CD14-positive monocyte (primary cell): ENCODE measurements around the gene POLR3A. TPM values are rescaled to one million over a fixed set of nuclear protein-coding genes. Genes with fewer than 3 reads are reported as not detected.
A peak's percentile ranks its signal among the peaks of the same experiment; 100 is the strongest.

ENCODE experiments used
- DNase-seq, 3 donors: peaks; one replicate each; pipeline ENCODE4 v3.0.0-alpha.2; 2011 to 2022
- H2AFZ ChIP-seq: 2 replicates; pipeline ENCODE4 v1.6.0; 2012; ENCODE audit warnings: mild to moderate bottlenecking, low read depth, low read length, inconsistent platforms; ENCODE audit not compliant: insufficient read depth, poor library complexity, severe bottlenecking
- H3K27ac ChIP-seq, 2 donors: 1 replicate in 1 of 2; 2 replicates in 1 of 2; pipeline ENCODE4 v1.5.1; 2012 to 2013; ENCODE audit warnings: low read length in 2 of 2, control low read depth in 1 of 2, inconsistent platforms in 1 of 2, low read depth in 1 of 2, mild to moderate bottlenecking in 1 of 2
- H3K27me3 ChIP-seq, 2 donors: one replicate each; pipeline versions ENCODE4 v1.6.0 to v1.6.1; 2011 to 2013; ENCODE audit warnings: low read length in 2 of 2; ENCODE audit not compliant: control insufficient read depth in 2 of 2, insufficient read depth in 2 of 2
- H3K36me3 ChIP-seq, 2 donors: replicated peaks in 1 of 2; 1 replicate in 1 of 2; 2 replicates in 1 of 2; pipeline versions ENCODE4 v1.5.1 to v1.6.1; 2012 to 2013; ENCODE audit warnings: low read length in 2 of 2, control low read depth in 1 of 2, inconsistent platforms in 1 of 2, mild to moderate bottlenecking in 1 of 2; ENCODE audit not compliant: insufficient read depth in 2 of 2, control insufficient read depth in 1 of 2
- H3K4me1 ChIP-seq, 2 donors: 1 replicate in 1 of 2; 2 replicates in 1 of 2; pipeline versions ENCODE4 v1.5.1 to v1.6.1; 2012 to 2013; ENCODE audit warnings: low read length in 2 of 2, control low read depth in 1 of 2, inconsistent platforms in 1 of 2, mild to moderate bottlenecking in 1 of 2, moderate library complexity in 1 of 2; ENCODE audit not compliant: insufficient read depth in 2 of 2, control insufficient read depth in 1 of 2
- H3K4me2 ChIP-seq: replicated peaks from 2 replicates; pipeline ENCODE3; 2012; ENCODE audit warnings: low read length, moderate library complexity, mild to moderate bottlenecking; ENCODE audit not compliant: poor library complexity, severe bottlenecking; ENCODE audit errors: extremely low read depth
- H3K4me3 ChIP-seq, 3 experiments: fragments of 200-600 bp in 1 of 3; sonication (generic) in 1 of 3; replicated peaks in 1 of 3; 1 replicate in 2 of 3; 2 replicates in 1 of 3; pipeline ENCODE4 v1.5.1; 2011 to 2013; ENCODE audit warnings: low read length in 3 of 3, mild to moderate bottlenecking in 3 of 3, control low read depth in 2 of 3, low read depth in 2 of 3, inconsistent platforms in 1 of 3, moderate library complexity in 1 of 3
- H3K79me2 ChIP-seq: 2 replicates; pipeline ENCODE4 v1.6.0; 2012; ENCODE audit warnings: mild to moderate bottlenecking, control low read depth, inconsistent platforms, low read length, moderate library complexity; ENCODE audit not compliant: insufficient read depth
- H3K9ac ChIP-seq: 2 replicates; pipeline ENCODE4 v1.6.0; 2017; ENCODE audit warnings: low read length, mild to moderate bottlenecking; ENCODE audit not compliant: insufficient read depth, poor library complexity, severe bottlenecking
- H3K9me3 ChIP-seq, 2 donors: replicated peaks in 1 of 2; 1 replicate in 1 of 2; 2 replicates in 1 of 2; pipeline versions ENCODE4 v1.5.1 to v1.6.1; 2012 to 2013; ENCODE audit warnings: low read length in 2 of 2, control low read depth in 1 of 2; ENCODE audit not compliant: control insufficient read depth in 1 of 2, insufficient read depth in 1 of 2
- H4K20me1 ChIP-seq: 2 replicates; pipeline ENCODE4 v1.6.0; 2012; ENCODE audit warnings: mild to moderate bottlenecking, low read length, control low read depth, moderate library complexity; ENCODE audit not compliant: insufficient read depth
- H3K27ac Mint-ChIP-seq, 7 donors: one replicate each; pipeline ENCODE4 v1.8.0; 2020; ENCODE audit warnings: mild to moderate bottlenecking in 7 of 7, mixed read lengths in 7 of 7, moderate library complexity in 6 of 7, inconsistent platforms in 2 of 7
- H3K27me3 Mint-ChIP-seq, 3 donors: one replicate each; pipeline ENCODE4 v1.8.0; 2021 to 2022; ENCODE audit warnings: low read depth in 3 of 3, mild to moderate bottlenecking in 3 of 3, mixed read lengths in 3 of 3, moderate library complexity in 3 of 3, inconsistent platforms in 1 of 3
- H3K36me3 Mint-ChIP-seq, 2 donors: one replicate each; pipeline ENCODE4 v1.8.0; 2020; ENCODE audit warnings: mixed read lengths in 2 of 2, inconsistent platforms in 1 of 2, mild to moderate bottlenecking in 1 of 2
- H3K4me1 Mint-ChIP-seq: one replicate; pipeline ENCODE4 v1.8.0; 2020; ENCODE audit warnings: mild to moderate bottlenecking, mixed read lengths
- H3K4me3 Mint-ChIP-seq, 2 donors: one replicate each; pipeline ENCODE4 v1.8.0; 2020; ENCODE audit warnings: mild to moderate bottlenecking in 2 of 2, mixed read lengths in 2 of 2, moderate library complexity in 1 of 2
- H3K9me3 Mint-ChIP-seq, 7 donors: one replicate each; pipeline ENCODE4 v1.8.0; 2020 to 2022; ENCODE audit warnings: mixed read lengths in 7 of 7, mild to moderate bottlenecking in 6 of 7, moderate library complexity in 6 of 7, inconsistent platforms in 2 of 7
- CTCF ChIP-seq: fragments of 200-600 bp; IDR thresholded peaks from one replicate; pipeline ENCODE4 v1.8.0; 2022; ENCODE audit warnings: antibody characterized with exemption, mild to moderate bottlenecking
- WGBS: methylation state at CpG from one replicate; pipeline ENCODE4 v1.1.5; 2013; ENCODE audit warnings: missing lambda C conversion rate; ENCODE audit not compliant: insufficient coverage; 5-methylcytosine and 5-hydroxymethylcytosine counted together
- intact Hi-C, 2 donors: fragments of 100-400 bp; cut with micrococcal nuclease; formaldehyde crosslinking; loops; one replicate each; pipeline versions ENCODE4 v1.15.0 to v1.15.1; 2023
- polyA plus RNA-seq, 3 donors: library from polyadenylated mRNA; depleted of rRNA in 1 of 3; unstranded in 2 of 3; stranded (reverse) in 1 of 3; fragments of 300-500 nt in 2 of 3; fragments of >200 nt in 1 of 3; fragmentation: Illumina TruSeq in 2 of 3; gene quantifications; 1 replicate in 2 of 3; 2 replicates in 1 of 3; pipeline ENCODE4 v1.2.3, GENCODE V29; 2012 to 2021

POLR3A gene
- polyA plus RNA-seq, 3 donors, result 2.7 to 5.2 (median 4.7) TPM

GRCh38 chr10:78047314-78047891 is 18.1 kb upstream of the POLR3A start:
- intact Hi-C loops, result loop anchor here (2.0 to 10.0 kb wide), 5 partner anchors 265 to 1150 kb away; no protein-coding TSS in a partner anchor
- peak overlapping the region in 1 of 7 donors; percentile 57 for H3K27ac Mint-ChIP-seq
- Histone ChIP-seq H3K27me3 (no peaks in the 10 kb centered on the region), H3K27ac (no peak overlapping the region), H3K4me3 (no peak overlapping the region), H3K36me3 (peaks cover 4 to 11% of the 10 kb centered on the region in 2 donors), H3K79me2 (no peaks in the 10 kb centered on the region), H3K9me3 (no peaks in the 10 kb centered on the region), H3K4me2 (no peak overlapping the region), H2AFZ (no peak overlapping the region), H3K4me1 (peaks cover 0 to 8% of the 10 kb centered on the region in 2 donors), H4K20me1 (peaks cover 13% of the 10 kb centered on the region), H3K9ac (no peak overlapping the region)
- peaks cover 19% of the 10 kb centered on the region for H3K4me1 Mint-ChIP-seq
- DNase-seq, result peak; percentile 54 to 65 (median 65)
- peaks cover 5 to 6% of the 10 kb centered on the region in 2 donors for H3K36me3 Mint-ChIP-seq
- H3K4me3 Mint-ChIP-seq, result peak overlapping the region in 1 of 2 donors; percentile 20
- TF ChIP-seq CTCF, result peak; percentile 90
- peaks cover 0 to 2% (median 1%) of the 10 kb centered on the region in 3 donors for H3K27me3 Mint-ChIP-seq
- H3K9me3 Mint-ChIP-seq, result peaks cover 0 to 2% (median 0%) of the 10 kb centered on the region in 7 donors
- 26% methylated on average over 10 of the region's 13 CpGs for WGBS

- Histone ChIP-seq H3K4me3 (no peak overlapping the region), H3K27me3 (no peaks in the 10 kb centered on the region), H3K36me3 (peaks cover 10 to 17% of the 10 kb centered on the region in 2 donors), H3K9ac (no peak overlapping the region), H3K27ac (no peak overlapping the region), H3K79me2 (no peaks in the 10 kb centered on the region), H2AFZ (no peak overlapping the region), H4K20me1 (peaks cover 20% of the 10 kb centered on the region), H3K4me2 (no peak overlapping the region), H3K9me3 (no peaks in the 10 kb centered on the region), H3K4me1 (peaks cover 0 to 8% of the 10 kb centered on the region in 2 donors)
- DNase-seq, result no peak
- Mint-ChIP-seq H3K27ac (peak overlapping the region in 1 of 7 donors; percentile 57), H3K36me3 (peaks cover 11 to 12% of the 10 kb centered on the region in 2 donors), H3K4me3 (no peak overlapping the region), H3K27me3 (peaks cover 0 to 2% (median 1%) of the 10 kb centered on the region in 3 donors), H3K9me3 (peaks cover 0 to 2% (median 0%) of the 10 kb centered on the region in 7 donors), H3K4me1 (peaks cover 19% of the 10 kb centered on the region)
- intact Hi-C loops, result loop anchor here (2.0 to 10.0 kb wide), 5 partner anchors 266 to 1151 kb away; no protein-coding TSS in a partner anchor
- no peak for TF ChIP-seq CTCF
- WGBS, result 93% methylated on average over 6 of the region's 10 CpGs
These were observed 17.5 kb upstream of the POLR3A start for GRCh38 chr10:78046711-78047269.
